ENCODE data around the gene KRTAP5-5. TPM values are rescaled to one million over a fixed set of nuclear protein-coding genes. Genes with fewer than 3 reads are reported as not detected.
"Not testable (repeated sequence)": the region's sequence is repeated elsewhere in the genome, so short reads cannot be mapped to it uniquely, and the experiment has no call there.

KRTAP5-5 gene
- total RNA-seq, 1 experiment from 2014 or later = not detected

DNA sequence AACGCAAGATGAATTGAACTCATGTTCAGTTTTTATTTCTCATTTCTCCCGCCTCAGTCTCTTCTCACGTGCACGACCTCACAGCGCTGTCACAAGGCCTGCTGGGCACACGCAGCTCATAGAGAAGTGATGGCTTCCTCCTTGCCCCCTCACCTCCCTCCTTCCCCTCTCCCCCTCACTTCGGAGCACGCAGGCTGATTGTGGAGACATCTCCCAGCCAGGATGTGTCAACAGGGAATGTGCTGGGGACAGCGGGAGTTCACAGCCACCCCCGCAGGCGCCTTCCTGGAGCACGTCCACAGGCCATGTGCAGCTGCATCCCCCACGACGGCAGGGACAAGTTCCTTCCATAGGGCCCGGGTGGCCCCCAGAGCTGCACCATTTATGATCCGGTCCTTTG is 38.3 kb downstream of the KRTAP5-5 start:
- ChIA-PET POLR2A (no interaction called here), CTCF (no interaction called here)
- Histone ChIP-seq H3K36me3 (ENCODE audit: control insufficient read depth, insufficient read depth, low read length) (no peaks in the 10 kb centered on the region), H3K4me3 (ENCODE audit: low read depth, low read length) (no peak overlapping the region), H3K4me1 (peaks cover 6% of the 10 kb centered on the region), H3K9me3 (no peaks in the 10 kb centered on the region), H3K27me3 (replicated peaks; ENCODE audit: control insufficient read depth, insufficient read depth, low read length) (no peaks in the 10 kb centered on the region)
- Mint-ChIP-seq H3K36me3 (ENCODE audit: insufficient read depth, unreplicated experiment) (no peaks in the 10 kb centered on the region), H3K4me1 (ENCODE audit: low read depth, unreplicated experiment) (peaks cover 13% of the 10 kb centered on the region), H3K27ac (ENCODE audit: unreplicated experiment) (no peak overlapping the region), H3K9me3 (ENCODE audit: unreplicated experiment) (no peaks in the 10 kb centered on the region), H3K27me3 (ENCODE audit: insufficient read depth, unreplicated experiment) (no peaks in the 10 kb centered on the region), H3K4me3 (ENCODE audit: unreplicated experiment) (no peak overlapping the region)
- DNase-seq = peak in 1 of 2 experiments; percentile 19
- intact Hi-C loops (cut with micrococcal nuclease; ENCODE audit: unreplicated experiment) = no loop called here
- BruUV-seq (replicated peaks) = no TSS peak
- TF ChIP-seq, protein P1, sequence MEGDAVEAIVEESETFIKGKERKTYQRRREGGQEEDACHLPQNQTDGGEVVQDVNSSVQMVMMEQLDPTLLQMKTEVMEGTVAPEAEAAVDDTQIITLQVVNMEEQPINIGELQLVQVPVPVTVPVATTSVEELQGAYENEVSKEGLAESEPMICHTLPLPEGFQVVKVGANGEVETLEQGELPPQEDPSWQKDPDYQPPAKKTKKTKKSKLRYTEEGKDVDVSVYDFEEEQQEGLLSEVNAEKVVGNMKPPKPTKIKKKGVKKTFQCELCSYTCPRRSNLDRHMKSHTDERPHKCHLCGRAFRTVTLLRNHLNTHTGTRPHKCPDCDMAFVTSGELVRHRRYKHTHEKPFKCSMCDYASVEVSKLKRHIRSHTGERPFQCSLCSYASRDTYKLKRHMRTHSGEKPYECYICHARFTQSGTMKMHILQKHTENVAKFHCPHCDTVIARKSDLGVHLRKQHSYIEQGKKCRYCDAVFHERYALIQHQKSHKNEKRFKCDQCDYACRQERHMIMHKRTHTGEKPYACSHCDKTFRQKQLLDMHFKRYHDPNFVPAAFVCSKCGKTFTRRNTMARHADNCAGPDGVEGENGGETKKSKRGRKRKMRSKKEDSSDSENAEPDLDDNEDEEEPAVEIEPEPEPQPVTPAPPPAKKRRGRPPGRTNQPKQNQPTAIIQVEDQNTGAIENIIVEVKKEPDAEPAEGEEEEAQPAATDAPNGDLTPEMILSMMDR (IDR thresholded peaks at IDR 0.05; ENCODE audit: insufficient read depth in 1 of 2, low read depth in 1 of 2, low read length in 1 of 2, severe bottlenecking in 1 of 2, unreplicated experiment in 1 of 2) = no peak

DNA sequence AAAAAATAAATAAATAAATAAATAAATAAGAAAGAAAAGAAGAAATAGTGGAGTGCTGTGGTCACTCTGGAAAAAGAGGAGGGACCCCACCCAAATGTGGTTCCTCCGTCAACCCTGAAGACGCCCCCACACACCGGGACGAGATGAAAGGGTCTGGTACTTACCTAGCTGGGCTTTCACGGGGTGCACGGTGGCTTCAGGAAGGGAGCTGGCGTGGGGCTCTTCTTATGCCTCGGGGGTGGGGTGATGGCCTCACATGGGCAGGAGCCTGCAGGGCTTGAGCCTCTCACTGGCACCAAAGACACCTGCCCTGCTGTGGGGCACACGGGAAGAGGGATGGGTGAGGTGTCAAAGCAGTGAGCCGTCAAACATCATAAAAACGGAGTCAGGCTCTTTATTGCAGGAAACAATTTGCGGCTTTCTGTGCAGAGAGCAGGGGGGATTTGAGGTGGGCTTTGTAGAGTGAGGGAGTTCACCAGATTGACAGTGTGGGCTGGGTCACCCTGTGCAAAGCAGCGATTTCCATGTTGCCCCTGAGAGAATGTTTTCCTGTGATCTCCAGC is 39.4 kb downstream of the KRTAP5-5 start:
- intact Hi-C loops (cut with micrococcal nuclease; ENCODE audit: unreplicated experiment) = no loop called here
- no peaks in the 10 kb centered on the region for H3K27me3 Mint-ChIP-seq (ENCODE audit: insufficient read depth, unreplicated experiment)
- H3K27ac Mint-ChIP-seq (ENCODE audit: unreplicated experiment) = no peak overlapping the region
- BruUV-seq (replicated peaks) = no TSS peak
- H3K9me3 Mint-ChIP-seq (ENCODE audit: unreplicated experiment) = no peaks in the 10 kb centered on the region
- no peak overlapping the region for H3K4me3 ChIP-seq (ENCODE audit: low read depth, low read length)
- TF ChIP-seq, protein P1 (IDR thresholded peaks at IDR 0.05; ENCODE audit: insufficient read depth in 1 of 2, low read depth in 1 of 2, low read length in 1 of 2, severe bottlenecking in 1 of 2, unreplicated experiment in 1 of 2) = no peak
- ChIA-PET CTCF (no interaction called here), POLR2A (no interaction called here)
- no peak overlapping the region for H3K4me3 Mint-ChIP-seq (ENCODE audit: unreplicated experiment)
- H3K36me3 ChIP-seq (ENCODE audit: control insufficient read depth, insufficient read depth, low read length) = no peaks in the 10 kb centered on the region
- H3K4me1 ChIP-seq = peaks cover 15% of the 10 kb centered on the region
- DNase-seq = peak in 1 of 2 experiments; percentile 19
- no peaks in the 10 kb centered on the region for H3K9me3 ChIP-seq
- peaks cover 23% of the 10 kb centered on the region for H3K4me1 Mint-ChIP-seq (ENCODE audit: low read depth, unreplicated experiment)
- no peaks in the 10 kb centered on the region for H3K36me3 Mint-ChIP-seq (ENCODE audit: insufficient read depth, unreplicated experiment)
- no peaks in the 10 kb centered on the region for H3K27me3 ChIP-seq (replicated peaks; ENCODE audit: control insufficient read depth, insufficient read depth, low read length)

DNA sequence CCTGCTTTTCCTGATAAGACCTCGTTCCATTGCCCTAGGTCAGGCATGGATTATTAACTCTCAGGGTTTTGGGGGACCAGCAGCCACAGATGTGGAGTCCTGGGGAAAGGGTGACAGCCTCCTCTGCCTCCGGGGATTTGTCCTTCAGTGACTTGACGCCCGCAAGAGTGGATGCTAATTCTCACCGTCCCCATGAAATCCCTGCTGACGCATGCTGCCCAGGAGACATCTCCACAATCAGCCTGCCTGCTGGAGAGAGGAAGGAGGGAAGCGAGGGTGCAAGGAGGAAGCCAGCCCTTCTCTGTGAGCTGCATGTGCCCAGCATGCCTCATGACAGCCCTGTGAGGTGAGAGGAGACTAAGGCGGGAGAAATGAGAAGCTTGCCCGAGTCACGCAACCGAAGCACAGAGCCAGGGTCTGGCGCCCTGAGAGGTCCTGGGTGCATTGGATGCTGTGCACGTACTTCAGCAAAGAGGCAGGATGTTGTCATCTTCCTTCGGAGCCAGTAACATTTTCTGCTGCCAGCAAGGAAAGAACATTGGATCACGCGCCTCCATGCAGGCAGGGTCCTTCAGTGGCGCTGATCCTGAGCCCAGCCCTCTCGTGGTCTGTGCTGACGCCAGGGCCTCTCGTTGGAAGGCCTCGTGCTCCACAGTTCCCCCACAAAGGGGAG is 40.1 kb downstream of the KRTAP5-5 start:
- no peaks in the 10 kb centered on the region for H3K9me3 ChIP-seq
- BruUV-seq (replicated peaks) = no TSS peak
- TF ChIP-seq, protein P1 (IDR thresholded peaks at IDR 0.05; ENCODE audit: insufficient read depth in 1 of 2, low read depth in 1 of 2, low read length in 1 of 2, severe bottlenecking in 1 of 2, unreplicated experiment in 1 of 2) = no peak
- no peaks in the 10 kb centered on the region for H3K27me3 Mint-ChIP-seq (ENCODE audit: insufficient read depth, unreplicated experiment)
- no peaks in the 10 kb centered on the region for H3K27me3 ChIP-seq (replicated peaks; ENCODE audit: control insufficient read depth, insufficient read depth, low read length)
- ChIA-PET CTCF (no interaction called here), POLR2A (no interaction called here)
- no peak overlapping the region for H3K27ac Mint-ChIP-seq (ENCODE audit: unreplicated experiment)
- H3K4me1 ChIP-seq = peaks cover 22% of the 10 kb centered on the region
- no peaks in the 10 kb centered on the region for H3K36me3 Mint-ChIP-seq (ENCODE audit: insufficient read depth, unreplicated experiment)
- H3K4me1 Mint-ChIP-seq (ENCODE audit: low read depth, unreplicated experiment) = peaks cover 30% of the 10 kb centered on the region
- no peaks in the 10 kb centered on the region for H3K9me3 Mint-ChIP-seq (ENCODE audit: unreplicated experiment)
- H3K4me3 ChIP-seq (ENCODE audit: low read depth, low read length) = no peak overlapping the region
- no peak overlapping the region for H3K4me3 Mint-ChIP-seq (ENCODE audit: unreplicated experiment)
- intact Hi-C loops (cut with micrococcal nuclease; ENCODE audit: unreplicated experiment) = no loop called here
- H3K36me3 ChIP-seq (ENCODE audit: control insufficient read depth, insufficient read depth, low read length) = no peaks in the 10 kb centered on the region
- DNase-seq = peak in 1 of 2 experiments; percentile 12

DNA sequence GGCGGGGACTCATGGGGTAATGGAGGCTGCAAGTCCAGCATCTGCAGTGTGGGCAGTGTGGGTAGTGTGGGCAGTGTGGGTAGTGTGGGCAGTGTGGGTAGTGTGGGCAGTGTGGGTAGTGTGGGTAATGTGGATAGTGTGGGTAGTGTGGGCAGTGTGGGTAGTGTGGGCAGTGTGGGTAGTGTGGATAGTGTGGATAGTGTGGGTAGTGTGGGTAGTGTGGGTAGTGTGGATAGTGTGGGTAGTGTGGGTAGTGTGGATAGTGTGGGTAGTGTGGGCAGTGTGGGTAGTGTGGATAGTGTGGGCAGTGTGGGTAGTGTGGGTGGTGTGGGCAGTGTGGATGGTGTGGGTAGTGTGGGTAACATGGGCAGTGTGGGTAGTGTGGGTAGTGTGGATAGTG is 40.9 kb downstream of the KRTAP5-5 start:
- H3K36me3 ChIP-seq (ENCODE audit: control insufficient read depth, insufficient read depth, low read length); H3K27me3 Mint-ChIP-seq (ENCODE audit: insufficient read depth, unreplicated experiment); H3K9me3 Mint-ChIP-seq (ENCODE audit: unreplicated experiment); BruUV-seq (replicated peaks); H3K4me3 Mint-ChIP-seq (ENCODE audit: unreplicated experiment); CTCF ChIA-PET; H3K27ac Mint-ChIP-seq (ENCODE audit: unreplicated experiment); intact Hi-C loops (cut with micrococcal nuclease; ENCODE audit: unreplicated experiment); H3K9me3 ChIP-seq; H3K36me3 Mint-ChIP-seq (ENCODE audit: insufficient read depth, unreplicated experiment); H3K27me3 ChIP-seq (replicated peaks; ENCODE audit: control insufficient read depth, insufficient read depth, low read length); POLR2A ChIA-PET; H3K4me3 ChIP-seq (ENCODE audit: low read depth, low read length): not testable (repeated sequence)
- DNase-seq = peak in 1 of 2 experiments; percentile 19
- peaks cover 37% of the 10 kb centered on the region for H3K4me1 Mint-ChIP-seq (ENCODE audit: low read depth, unreplicated experiment)
- peaks cover 30% of the 10 kb centered on the region for H3K4me1 ChIP-seq
